Stimulated activated CD4-positive, alpha-beta T cell treated with anti-CD3 and anti-CD28 coated beads, Interleukin-12 subunit alpha, Interleukin-12 subunit beta, amount 100 ng/mL, for 4 hours (primary cell): Measurements from ENCODE around the gene GPRC5C.

Experiments used
- DNase-seq: peaks from one replicate; pipeline ENCODE4 v3.0.0-alpha.2; 2020

GPRC5C gene

DNA sequence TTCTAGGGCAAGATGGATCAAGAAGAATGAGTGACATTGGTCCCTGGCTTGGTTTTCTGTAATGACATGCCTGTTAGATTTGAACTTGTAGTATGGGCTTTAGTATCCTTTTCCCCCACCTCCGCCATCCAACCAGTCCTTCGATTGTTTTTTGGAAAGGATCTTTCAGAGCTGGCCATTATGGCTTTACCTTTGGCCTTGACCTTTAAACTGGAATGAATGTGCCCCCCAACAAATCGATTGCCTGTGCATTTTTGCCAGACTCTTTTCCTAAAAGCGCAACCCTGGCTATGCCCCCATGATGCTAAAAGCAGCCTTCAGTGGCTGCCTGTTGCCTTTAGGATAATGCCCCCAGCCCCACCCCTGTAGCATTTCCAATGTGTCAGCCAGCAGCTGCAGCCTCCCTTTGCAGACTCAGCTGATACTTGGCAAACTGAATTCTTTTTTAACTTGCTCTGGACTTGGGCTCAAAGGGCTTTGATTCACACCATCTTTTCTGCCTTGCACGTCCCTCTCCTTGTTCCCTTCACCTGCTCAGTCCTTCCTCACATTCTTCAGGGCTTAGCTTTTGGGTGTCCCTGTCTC, 4.0 kb downstream of the GPRC5C start:
- no peak for DNase-seq

DNA sequence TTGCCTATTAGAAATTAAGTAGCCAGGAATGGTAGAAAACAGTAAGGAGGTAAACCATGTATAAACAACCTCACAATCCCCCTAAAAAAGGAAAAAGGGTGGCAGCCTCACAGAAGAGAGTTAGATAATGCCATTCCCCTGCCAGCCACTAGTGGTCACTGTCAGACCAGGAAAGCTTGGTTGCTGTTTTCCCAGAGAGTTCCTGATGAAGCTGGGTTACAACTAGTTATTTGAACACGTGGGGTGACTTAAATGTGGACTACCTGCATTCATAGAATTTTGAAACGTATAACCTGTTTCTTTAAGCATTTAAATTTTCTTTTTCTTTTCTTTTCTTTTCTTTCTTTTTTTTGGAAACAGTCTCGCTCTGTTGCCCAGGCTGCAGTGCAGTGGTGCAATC, 5.8 kb downstream of the GPRC5C start:
- no peak for DNase-seq

DNA sequence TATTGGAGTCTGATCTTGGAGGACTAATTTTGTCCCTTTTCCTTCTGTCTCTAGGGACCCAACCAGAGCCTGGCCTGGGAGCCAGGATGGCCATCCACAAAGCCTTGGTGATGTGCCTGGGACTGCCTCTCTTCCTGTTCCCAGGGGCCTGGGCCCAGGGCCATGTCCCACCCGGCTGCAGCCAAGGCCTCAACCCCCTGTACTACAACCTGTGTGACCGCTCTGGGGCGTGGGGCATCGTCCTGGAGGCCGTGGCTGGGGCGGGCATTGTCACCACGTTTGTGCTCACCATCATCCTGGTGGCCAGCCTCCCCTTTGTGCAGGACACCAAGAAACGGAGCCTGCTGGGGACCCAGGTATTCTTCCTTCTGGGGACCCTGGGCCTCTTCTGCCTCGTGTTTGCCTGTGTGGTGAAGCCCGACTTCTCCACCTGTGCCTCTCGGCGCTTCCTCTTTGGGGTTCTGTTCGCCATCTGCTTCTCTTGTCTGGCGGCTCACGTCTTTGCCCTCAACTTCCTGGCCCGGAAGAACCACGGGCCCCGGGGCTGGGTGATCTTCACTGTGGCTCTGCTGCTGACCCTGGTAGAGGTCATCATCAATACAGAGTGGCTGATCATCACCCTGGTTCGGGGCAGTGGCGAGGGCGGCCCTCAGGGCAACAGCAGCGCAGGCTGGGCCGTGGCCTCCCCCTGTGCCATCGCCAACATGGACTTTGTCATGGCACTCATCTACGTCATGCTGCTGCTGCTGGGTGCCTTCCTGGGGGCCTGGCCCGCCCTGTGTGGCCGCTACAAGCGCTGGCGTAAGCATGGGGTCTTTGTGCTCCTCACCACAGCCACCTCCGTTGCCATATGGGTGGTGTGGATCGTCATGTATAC, 8.0 kb downstream of the GPRC5C start:
- no peak for DNase-seq

DNA sequence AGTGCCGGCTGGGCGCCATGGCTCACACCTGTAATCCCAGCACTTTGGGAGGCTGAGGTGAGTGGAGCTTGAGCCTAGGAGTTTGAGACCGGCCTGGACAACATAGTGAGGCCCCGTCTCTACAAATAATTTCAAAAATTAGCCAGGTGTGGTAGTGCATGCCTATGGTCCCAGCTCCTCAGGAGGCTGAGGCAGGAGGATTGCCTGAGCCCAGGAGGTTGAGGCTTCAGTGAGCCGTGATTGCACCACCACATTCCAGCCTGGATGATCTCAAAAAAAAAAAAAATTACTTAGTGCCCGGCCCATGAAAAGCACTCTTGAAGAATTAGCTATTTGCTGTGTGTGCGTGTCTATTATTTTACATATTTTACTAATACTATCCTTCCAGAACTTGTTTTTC, 9.6 kb downstream of the GPRC5C start:
- DNase-seq = no peak

DNA sequence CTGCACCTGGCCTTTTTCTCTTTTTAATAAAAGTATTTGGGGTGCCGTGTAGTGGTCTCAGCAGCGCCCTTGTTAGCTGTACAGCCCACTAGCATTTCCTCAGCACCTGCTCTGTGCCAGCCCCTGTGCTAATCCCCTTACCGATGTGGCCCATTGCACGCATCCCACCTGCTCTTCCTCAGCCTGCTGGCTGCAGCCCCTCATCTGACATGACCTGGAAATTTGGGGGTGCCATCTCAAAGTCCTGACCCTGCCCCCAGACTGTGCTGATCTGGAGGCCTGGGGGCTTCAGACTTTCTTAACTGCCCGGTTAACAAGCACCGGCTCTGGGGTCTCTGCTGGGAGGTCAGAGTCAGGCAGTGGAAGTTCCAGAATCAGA, 10.4 kb downstream of the GPRC5C start:
- DNase-seq = no peak

DNA sequence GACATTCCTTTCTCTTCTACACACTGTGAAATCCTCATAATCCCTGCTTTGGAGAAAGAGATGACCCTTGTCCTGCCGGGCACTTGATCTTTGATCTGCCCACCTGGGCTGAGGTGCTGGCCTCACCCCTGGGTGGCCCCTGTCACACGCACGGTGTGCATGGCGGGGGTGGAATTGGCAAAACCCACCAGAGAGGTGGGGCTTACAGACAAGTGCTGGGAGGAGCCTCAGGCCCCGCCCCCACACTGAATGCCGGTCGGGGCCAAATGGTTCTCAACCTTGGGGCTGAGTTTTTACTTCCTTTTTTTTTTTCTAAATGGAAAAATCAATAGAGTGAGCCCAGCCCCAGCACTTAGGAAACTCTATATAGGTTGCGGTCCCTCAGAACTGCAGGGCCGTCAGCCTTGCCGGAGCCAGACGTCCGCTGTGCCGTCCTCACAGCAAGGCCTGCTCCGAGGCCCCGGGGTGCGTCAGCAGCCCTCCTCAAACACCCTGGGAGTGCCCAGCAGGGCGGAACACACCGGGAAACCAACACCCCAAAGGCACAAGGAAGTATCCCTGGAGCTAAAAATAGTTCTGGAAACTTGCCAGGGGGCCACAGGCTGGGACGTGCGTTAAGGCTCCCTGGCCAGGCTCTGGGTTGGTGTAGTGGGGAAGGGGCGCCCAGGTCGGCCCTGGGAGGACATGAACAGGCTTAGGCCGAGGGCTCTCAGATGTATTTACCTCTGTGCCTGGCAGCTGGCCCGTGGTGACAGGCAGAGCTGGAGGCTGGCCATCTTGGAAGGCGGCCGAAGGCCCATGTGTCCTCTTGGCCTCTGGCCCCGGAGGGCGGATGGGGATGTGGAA, 11.0 kb downstream of the GPRC5C start:
- no peak for DNase-seq

DNA sequence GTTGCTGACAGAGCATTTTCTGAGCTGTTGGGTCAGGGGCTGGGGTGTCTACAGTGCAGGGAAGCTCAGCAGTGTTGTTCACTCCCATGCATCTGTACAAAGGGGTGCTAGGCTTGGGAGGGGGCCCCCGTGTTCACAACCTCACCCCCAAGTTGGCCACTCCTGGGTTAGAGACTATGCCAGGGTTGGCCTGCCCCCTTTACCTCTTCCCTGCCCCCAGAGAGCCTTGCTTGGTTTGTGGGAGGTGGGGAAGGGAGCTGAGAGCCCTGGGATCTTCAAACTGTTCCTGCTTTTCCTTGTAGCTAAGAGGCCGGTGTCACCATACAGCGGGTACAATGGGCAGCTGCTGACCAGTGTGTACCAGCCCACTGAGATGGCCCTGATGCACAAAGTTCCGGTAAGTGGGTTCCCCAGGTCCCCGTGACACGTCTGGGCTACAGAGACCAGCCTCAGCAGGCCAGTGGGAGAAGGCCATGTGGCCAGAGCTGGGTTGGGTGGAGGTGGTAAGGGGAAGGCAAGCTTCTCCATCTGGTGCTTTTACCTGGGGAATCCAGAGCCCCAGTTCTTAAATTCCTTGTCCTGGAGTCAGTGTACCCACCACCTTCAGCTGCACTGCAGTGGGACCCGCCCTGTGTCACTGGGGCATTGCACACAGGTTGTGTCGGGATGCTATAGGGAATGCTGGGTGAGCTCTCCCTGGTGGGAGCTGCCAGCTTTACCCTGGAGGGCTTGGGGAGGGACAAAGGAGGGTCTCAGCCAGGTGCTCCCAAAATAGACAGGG, 11.8 kb downstream of the GPRC5C start:
- no peak for DNase-seq

DNA sequence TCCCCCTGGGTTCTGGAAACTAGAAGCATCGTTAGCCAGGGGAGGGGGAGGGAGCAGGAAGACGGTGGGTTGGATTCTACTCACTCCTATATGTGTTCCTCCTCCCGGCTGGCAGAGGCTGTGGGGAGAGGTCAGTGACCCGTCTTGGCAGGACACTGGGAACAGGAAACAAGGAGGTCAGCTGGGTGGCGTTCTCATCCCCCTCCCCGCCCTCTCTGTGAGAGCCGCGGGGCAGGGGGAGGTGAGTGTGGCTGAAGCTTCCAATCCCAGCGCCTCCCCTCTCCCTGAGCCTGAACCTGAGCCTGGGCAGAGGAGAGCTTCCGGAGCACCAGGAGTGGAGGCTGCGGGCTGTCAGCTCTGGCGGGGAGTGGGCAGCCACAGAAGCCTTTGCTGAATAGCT, 12.5 kb downstream of the GPRC5C start:
- no peak for DNase-seq

DNA sequence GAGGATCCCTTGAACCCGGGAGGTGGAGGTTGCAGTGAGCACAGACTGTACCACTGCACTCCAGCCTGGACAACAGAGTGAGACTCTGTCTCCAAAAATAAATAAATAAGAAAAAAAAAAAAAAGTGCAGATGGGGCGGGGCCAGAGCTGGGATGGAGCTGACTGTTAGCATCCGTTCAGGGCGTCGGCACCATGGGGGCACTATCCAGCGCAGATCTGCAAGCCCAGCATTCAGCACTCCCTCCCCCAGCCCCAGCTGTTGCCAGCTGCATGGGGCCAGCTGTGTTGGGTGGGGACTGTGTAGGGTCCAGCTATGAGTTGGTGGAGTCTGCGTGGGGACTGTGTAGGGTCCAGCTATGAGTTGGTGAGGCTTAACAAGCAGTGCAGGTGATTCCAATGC, 13.3 kb downstream of the GPRC5C start:
- no peak for DNase-seq

DNA sequence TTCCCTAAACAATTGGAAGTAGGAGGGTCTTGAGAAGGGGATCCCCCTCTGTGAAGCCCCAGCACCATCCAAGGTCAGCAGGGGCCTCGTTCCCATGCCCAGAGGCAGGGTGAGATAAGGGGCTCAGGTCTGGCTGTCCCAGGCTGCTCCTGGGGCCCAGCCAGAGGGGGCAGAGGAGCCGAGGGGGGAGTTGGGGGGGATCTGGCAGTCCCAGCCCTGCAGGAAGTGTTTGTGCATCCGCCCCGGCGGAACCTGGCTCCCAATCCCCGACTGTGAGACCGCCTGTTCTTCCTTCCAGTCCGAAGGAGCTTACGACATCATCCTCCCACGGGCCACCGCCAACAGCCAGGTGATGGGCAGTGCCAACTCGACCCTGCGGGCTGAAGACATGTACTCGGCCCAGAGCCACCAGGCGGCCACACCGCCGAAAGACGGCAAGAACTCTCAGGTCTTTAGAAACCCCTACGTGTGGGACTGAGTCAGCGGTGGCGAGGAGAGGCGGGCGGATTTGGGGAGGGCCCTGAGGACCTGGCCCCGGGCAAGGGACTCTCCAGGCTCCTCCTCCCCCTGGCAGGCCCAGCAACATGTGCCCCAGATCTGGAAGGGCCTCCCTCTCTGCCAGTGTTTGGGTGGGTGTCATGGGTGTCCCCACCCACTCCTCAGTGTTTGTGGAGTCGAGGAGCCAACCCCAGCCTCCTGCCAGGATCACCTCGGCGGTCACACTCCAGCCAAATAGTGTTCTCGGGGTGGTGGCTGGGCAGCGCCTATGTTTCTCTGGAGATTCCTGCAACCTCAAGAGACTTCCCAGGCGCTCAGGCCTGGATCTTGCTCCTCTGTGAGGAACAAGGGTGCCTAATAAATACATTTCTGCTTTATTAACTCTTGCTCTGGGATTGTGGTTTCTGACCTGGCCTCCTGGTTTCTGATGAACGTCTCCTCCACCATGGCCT, 14.9 kb downstream of the GPRC5C start:
- DNase-seq = no peak

DNA sequence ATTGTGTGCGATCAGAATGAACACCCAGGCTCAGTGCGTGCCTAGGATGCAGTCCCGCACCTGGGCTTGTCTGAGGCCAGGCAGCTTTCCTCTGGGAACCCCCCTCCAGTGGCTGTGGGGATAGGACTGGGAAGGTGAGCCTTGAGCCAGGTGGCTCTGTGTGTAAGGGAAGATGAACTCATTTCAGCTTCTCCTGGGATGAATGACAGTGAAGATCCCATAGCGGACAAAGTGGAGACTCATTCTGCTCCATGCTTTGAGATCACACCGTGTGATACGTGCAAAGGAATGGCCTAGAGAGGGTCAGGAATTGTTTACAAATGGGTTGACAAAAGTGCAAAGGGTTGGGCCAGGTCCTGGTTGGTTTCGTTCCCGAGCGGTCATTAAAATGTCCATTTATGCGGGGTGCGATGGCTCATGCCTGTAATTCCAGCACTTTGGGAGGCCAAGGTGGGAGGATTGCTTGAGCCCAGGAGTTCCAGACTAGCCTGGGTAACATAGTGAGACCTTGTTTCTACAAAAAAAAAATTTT, 15.8 kb downstream of the GPRC5C start:
- no peak for DNase-seq

DNA sequence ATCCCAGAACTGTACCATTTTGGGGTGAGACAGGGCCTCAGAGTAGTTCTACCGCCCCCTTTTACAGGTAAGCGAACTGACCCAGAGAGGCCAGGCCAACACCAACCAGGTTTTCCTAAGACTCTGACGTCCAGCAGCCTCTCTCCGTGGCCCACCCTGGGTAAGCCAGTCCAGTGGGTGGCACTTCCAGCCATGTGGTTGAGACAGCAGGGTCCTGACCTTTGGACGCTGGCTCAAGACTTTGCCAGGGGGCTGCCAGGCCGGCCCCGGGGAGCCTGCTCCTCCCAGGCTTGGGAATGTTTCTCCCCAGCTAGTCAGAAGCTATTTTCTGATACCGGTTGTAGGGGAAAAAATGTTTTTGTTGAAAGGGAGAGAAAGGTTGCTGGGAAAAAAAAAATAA, 16.9 kb downstream of the GPRC5C start:
- DNase-seq = no peak

DNA sequence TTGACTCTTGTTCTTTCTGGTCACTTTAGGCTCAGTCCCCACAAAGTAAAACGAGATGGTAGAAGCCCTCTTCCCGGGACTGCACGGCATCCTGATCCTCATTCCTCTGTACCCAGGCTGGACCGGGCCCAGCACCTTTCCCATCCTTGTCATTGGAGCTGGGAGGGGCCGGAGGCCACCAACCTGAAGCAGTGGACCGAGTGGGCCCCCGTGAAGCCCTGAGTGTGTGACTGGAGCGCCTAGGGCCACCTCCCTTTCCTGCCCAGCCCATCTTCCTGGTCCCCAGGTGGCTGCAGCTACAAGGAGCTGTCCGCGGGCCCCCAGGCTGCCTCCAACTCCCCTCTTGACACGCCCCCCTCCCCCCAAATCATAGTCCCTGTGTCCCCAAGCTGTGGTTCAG, 17.4 kb downstream of the GPRC5C start:
- DNase-seq = no peak

DNA sequence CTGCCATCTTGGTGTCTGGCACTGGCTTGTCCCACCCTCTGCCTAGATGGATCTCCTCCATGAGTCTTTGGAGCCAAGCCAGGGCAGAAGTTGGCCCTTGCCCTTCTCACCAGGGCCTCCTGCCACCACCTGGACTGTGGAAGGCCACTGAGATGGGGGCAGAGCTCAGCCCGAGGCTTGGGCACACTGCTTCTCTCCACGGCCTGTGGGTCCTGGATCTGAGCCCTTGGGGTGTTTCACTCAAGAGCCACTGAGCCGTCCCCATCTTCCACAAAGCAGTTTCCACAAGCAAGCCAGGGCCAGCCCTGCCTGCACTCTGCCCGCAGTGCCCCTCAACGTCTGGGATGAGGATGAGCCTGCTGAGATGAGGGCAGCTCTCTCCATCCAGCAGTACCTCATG, 17.9 kb downstream of the GPRC5C start:
- no peak for DNase-seq

DNA sequence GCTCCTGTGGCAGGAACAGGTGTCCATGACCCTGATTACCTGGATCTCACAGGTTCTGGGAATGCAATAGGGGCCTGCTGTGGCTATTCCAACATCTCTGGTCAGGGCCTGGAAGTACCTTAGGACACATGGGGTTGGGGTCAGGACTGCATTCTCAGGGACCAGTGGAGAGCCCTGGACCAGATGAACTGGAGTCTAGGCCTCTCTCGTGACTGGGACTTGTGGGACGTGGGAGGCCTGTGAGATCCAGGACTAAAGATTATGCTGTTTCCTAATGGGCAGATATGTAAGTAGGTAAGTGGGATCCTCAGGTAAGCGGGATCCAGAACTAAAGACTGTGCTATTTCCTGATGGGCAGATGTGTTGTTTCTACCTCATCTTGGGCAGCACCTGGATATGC, 18.3 kb downstream of the GPRC5C start:
- DNase-seq = no peak

DNA sequence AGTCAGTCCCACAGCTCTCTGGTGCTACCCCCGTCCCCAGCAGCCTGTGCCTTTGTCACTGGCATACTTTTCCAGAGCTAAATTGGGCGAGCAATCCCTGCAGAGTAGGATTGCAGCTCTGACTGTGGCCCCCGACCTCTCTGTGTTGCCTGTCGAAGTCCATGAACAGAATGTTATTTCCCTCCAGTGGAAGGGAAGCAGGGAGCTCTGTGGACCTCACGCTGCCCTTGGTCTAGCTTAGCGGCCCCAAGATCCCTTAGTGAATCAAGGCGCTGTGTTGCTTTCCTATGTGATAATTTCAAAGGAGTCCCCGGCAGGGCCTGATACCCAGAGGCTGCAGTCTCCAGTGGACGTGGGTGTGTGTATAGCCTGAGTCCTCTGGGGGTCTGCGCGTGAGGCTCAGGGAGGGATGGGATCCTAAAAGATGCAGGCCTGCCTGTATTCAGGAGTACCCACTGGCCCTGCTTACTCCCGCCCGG, 19.1 kb downstream of the GPRC5C start:
- no peak for DNase-seq

DNA sequence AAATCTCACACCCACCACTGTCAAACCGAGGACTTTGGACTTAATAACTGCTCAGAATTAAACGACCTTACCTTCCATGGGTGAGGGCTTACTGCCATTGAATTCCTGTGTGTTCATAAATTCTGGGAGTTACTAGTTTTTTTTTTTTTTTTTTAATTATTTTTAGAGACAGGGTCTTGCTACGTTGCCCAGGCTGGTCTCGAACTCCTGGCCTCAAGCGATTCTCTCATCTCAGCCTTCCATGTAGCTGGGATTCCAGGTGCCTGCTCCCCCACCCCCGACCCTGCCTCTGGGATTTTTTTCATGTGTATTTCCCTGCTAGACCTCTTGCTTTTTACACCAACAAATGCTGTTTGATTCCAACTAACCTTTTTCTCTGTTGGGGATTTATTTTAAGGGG, 19.7 kb downstream of the GPRC5C start:
- DNase-seq = no peak

DNA sequence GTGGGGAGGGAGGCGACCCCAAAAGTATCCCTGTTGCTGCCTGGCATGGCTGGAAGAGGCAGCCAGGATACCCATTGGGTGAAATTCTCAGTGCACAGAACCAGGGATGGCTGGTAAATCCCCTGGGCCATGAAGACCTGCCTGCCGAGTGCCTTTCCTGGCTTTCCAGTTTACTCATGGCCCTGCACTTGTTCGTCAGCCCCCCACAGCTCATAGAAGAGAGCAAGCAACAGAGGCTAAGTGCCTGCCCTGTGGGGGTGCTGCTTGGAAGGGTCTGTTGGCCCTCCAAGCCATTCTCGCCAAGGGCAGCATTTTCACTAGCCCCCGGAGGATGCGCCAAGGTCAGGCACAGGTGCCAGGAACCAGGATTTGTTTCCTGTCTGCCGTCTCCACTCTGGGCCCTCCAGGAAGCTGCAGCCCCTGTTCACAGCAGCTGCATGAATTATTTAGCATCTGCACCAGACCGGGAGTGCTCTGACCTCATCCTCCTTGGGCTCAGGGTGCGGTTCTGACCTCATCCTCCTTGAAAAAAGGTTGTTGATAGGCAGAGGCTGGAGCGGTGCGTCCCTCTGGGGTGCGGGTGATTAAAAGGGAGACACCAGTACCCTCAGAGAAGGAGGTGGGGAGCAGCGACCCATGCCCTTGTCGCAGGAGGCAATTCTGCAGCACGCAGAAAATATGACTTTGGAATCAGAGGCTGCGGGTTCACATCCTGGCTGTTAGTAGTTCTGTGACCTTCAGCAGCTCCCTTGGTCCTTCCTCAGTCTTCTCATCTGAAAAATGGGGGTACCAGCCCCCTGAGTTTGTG, 20.3 kb downstream of the GPRC5C start:
- DNase-seq = no peak

DNA sequence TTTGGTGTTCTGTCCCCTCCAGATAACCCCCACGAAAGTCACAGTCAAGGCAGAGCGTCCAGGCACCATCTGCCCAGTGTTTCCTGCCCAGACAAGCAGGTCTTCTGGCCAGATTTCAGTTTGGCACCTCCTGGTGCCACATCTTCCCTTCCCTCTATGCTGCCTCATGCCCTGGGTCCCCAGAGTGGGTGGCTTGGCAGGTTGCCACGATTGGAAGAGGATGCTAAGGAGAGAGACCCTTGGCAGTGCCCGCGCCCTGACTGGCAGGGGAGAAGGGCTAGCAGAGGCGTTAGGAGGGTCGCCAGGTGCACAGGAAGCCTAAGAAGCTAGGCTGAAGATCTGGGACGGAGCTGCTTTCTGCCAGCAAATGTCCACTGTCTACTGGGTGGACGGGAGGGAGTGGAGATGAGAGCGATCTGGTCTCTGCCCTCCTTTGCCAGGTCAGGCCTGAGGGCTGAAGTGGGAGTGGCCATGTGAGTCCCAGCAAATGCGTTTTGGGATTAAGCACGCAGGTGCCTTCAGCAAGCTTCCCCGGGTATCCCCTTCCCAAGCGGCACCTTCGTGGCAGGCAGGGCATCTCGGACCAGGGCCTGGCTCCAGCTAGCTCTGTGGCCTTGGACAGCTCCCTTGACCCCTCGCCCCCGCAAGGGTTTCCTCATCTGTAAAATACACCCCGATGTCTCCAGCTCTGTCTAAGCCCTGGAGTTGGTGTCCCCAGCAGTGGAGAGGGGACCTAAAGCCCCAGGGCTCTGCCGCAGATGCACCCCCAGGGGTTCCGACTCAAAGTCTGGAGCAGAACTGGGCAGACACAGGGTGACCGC, 21.2 kb downstream of the GPRC5C start:
- DNase-seq = no peak
